GM19438 (cell line): ENCODE measurements around the gene MAN2A1.
"Not testable (repeated sequence)": the region's sequence is repeated elsewhere in the genome, so short reads cannot be mapped to it uniquely, and the experiment has no call there.

Experiments
- ATAC-seq: cut with Tn5 transposase; IDR thresholded peaks from one replicate; pipeline ENCODE4 v1.9.1; 2021; ENCODE audit warnings: low read depth; ENCODE audit not compliant: unreplicated experiment

The MAN2A1 gene

GRCh38 chr5:109805472-109805871 is 115.7 kb downstream of the MAN2A1 start:
- peak; percentile 43 for ATAC-seq

- ATAC-seq: peak; percentile 49
Observed at GRCh38 chr5:109805883-109806282, 116.2 kb downstream of the MAN2A1 start.

- ATAC-seq: no peak
Observed at GRCh38 chr5:109812698-109813097, 123.0 kb downstream of the MAN2A1 start.

GRCh38 chr5:109816732-109817131 is 127.0 kb downstream of the MAN2A1 start:
- no peak for ATAC-seq

- ATAC-seq: no peak
Observed at GRCh38 chr5:109819878-109820277, 130.2 kb downstream of the MAN2A1 start.

- no peak for ATAC-seq
Observed at GRCh38 chr5:109823597-109823996, 133.9 kb downstream of the MAN2A1 start.

- ATAC-seq: no peak
Observed at GRCh38 chr5:109825450-109825849, 135.7 kb downstream of the MAN2A1 start.

- ATAC-seq: no peak
Observed at GRCh38 chr5:109826426-109826825, 136.7 kb downstream of the MAN2A1 start.

- no peak for ATAC-seq
Observed at GRCh38 chr5:109829331-109829730, 139.6 kb downstream of the MAN2A1 start.

GRCh38 chr5:109830955-109831502 is 141.3 kb downstream of the MAN2A1 start:
- ATAC-seq: no peak

- not testable (repeated sequence) for ATAC-seq
Observed at GRCh38 chr5:109832207-109833188, 142.8 kb downstream of the MAN2A1 start.

GRCh38 chr5:109833946-109834345 is 144.2 kb downstream of the MAN2A1 start:
- ATAC-seq: no peak

GRCh38 chr5:109836280-109836679 is 146.6 kb downstream of the MAN2A1 start:
- ATAC-seq: no peak

GRCh38 chr5:109837231-109837861 is 147.6 kb downstream of the MAN2A1 start:
- ATAC-seq: no peak

- ATAC-seq: no peak
Observed at GRCh38 chr5:109838157-109838556, 148.4 kb downstream of the MAN2A1 start.

- ATAC-seq: no peak
Observed at GRCh38 chr5:109844148-109844547, 154.4 kb downstream of the MAN2A1 start.

- ATAC-seq: no peak
Observed at GRCh38 chr5:109844695-109845094, 155.0 kb downstream of the MAN2A1 start.

- no peak for ATAC-seq
Observed at GRCh38 chr5:109848130-109848529, 158.4 kb downstream of the MAN2A1 start.

GRCh38 chr5:109849478-109850088 is 159.9 kb downstream of the MAN2A1 start:
- ATAC-seq: no peak

GRCh38 chr5:109852371-109853155 is 162.8 kb downstream of the MAN2A1 start:
- no peak for ATAC-seq
